GM21390 (cell line): ENCODE data around the gene PPARD.

Experiments
- ATAC-seq: cut with Tn5 transposase; IDR thresholded peaks from one replicate; pipeline ENCODE4 v1.9.1; 2021; ENCODE audit not compliant: unreplicated experiment

Gene PPARD

DNA sequence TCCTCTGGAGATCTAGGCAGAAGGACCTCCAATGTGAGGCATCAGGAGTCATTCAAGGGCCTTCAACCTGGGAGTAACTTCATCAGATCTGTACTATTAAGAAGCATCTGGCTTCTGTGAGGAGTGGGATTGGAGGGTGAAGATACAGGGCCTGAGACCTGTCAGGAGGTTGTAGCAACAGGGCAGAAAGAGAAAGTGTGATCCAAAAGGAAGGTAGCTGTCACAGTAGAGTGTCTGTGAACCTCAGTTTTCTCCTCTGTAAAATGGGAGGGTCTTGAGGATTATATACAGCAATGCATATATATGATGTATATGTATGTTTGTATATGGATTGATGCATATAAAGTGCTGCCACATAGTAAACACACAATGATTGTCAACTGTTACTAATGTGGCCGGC, 123.3 kb downstream of the PPARD start:
- ATAC-seq = no peak

DNA sequence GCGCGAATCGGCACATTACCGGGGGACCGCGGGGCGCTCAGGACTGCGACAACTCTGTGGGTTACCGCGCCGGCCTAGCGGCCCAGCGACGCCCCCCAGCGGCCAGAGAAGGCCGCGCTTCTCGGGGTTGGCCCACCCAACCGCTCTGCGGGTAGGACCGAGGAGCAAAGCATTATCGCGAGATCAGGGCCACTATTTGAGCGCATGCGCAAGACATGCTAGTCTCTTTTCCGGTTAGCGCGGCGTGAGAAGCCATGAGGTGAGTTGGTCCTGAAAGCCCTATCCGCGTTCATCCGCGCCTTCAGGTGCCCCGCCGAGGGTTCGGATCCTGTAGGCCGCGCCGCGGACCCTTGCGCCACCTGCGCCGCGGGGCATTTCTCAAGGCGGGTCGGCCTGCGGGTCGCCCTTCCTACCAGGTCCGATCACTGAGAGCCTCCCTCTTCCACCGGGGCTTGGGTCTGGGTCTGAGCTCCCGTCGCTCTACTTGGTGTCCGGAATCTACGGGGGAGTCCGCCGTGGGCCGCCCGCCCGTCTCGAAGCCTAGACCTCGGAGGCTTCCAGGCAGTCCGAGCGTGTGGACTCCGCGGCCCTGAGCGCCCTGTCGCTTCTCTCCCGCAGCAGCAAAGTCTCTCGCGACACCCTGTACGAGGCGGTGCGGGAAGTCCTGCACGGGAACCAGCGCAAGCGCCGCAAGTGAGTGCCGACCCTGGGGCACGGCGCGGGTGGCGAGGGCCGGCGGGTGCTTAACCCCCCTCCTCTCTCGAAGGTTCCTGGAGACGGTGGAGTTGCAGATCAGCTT, 126.0 kb downstream of the PPARD start, which contains the start of gene RPL10A:
Gene RPL10A (plus strand): TSS at position 221 of the 799 bp plus-strand sequence. CDS start 34 bp downstream, at position 255.
- peak; percentile 83 for ATAC-seq

DNA sequence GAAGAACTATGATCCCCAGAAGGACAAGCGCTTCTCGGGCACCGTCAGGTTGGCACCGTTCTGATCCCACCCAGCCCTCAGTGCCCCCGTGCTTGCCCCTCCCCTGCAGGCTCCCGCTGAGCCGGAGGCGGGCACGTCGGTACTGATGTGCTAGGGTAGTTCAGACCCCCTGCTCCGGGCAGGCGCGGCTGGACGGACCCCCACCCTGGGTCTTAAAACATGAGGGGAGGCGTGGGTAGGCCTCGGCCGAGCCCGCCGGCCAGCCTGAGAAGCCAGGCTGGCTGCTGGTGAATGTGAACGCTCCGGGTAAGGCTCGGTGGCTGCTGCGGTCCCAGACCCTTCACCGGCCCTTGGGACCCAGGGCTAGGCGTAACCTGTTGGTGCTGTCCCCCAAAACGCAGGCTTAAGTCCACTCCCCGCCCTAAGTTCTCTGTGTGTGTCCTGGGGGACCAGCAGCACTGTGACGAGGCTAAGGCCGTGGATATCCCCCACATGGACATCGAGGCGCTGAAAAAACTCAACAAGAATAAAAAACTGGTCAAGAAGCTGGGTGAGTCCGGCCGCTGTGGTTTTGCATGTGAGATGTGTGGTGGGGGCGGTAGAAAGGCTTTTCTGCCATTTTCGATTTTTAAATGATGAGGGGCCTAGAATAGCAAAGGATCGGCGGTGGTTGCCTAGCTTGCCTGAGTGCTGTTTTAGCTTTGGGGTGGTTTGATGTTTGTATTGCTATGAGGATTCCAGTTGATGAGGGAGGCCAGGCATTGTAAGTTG, 126.8 kb downstream of the PPARD start:
- ATAC-seq = no peak

DNA sequence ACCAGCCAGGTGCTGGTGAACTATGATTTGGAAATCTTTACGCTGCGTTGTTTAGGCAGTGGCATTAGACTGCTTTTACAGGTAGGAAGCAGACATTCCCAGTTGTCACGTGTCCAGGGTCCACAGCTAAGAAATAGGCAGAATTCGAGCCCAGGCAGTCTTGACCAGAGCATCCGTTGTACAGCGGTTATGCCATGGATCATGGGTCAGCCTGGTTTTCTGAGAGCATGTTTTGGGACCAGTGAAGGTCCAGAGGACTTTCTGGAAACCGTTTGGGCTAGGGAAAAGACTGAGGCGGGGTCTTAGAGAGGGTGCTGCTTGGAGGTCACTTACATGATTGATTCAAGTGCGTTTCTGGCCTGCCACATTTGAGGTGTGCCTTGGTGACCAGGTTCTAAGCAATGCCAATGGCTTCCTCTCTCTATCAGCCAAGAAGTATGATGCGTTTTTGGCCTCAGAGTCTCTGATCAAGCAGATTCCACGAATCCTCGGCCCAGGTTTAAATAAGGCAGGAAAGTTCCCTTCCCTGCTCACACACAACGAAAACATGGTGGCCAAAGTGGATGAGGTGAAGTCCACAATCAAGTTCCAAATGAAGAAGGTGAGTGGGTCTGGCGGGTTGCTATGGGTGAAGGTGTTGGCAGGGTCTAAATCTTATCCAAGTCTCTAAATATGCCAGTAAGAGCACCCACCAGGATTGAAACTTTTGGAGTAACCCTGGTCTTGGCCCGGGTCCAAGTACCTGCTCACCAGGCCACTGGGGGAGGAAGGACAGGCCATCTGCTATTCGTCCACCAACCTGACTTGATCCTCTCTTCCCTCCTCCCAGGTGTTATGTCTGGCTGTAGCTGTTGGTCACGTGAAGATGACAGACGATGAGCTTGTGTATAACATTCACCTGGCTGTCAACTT, 127.6 kb downstream of the PPARD start:
- no peak for ATAC-seq

DNA sequence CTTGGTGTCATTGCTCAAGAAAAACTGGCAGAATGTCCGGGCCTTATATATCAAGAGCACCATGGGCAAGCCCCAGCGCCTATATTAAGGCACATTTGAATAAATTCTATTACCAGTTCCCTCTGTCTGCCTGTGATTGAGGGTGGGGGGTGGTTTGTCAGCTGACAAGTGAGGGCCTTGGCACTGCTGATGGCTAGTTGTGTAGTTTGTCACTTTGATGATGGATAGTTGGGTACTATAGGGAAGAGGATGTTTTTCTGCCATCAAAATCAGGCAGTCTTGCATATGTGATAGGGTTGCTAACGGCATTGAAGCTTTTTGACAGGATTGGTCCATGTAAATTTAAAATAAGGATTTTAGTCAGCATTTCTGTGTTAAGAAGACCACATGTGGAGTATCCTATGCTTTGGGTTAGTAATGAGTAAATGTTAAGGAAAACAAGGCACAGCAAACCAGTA, 128.3 kb downstream of the PPARD start:
- no peak for ATAC-seq

DNA sequence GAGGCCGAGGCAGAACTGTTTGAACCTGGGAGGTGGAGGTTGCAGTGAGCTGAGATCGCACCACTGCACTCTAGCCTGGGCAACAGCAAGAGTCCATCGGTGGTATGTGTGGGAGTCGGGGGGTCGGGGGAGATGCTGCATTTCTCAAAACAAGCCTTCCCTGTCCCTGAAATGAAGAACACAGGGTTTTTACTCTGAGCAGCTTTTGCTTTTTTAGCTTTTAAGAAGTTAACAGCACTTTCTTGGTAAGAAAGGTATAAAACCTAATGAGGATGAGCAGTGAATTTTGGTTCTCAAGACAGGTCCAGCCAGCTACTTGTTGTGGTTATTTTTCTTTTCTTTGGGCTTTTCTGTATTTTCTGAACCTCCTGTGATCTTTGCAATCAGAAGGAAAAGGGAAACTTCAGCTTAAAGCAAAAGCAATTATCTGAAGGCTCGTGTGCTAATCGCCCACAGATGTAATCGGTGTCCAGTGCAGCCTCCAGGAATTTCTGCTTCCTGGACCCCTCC, 129.5 kb downstream of the PPARD start:
- no peak for ATAC-seq

- ATAC-seq = no peak
Measured at GRCh38 chr6:35473075-35473849, 130.9 kb downstream of the PPARD start.

DNA sequence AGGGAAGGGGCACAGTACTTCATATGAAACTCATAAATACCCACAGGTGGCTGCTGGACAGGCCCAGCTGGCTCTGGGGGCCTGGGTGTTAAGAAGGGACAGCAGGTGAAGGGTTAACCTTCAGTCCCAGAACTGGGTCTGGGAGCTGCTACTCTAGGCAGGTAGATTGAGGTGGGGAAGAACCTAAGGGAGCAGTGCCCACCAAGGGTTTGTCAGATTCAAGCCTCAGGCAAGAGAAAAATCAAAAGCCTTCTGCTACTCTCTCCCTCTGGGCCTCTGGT, 131.4 kb downstream of the PPARD start:
- no peak for ATAC-seq

GRCh38 chr6:35474131-35474941, 132.0 kb downstream of the PPARD start:
- no peak for ATAC-seq

GRCh38 chr6:35474942-35475570, 132.7 kb downstream of the PPARD start:
- no peak for ATAC-seq

DNA sequence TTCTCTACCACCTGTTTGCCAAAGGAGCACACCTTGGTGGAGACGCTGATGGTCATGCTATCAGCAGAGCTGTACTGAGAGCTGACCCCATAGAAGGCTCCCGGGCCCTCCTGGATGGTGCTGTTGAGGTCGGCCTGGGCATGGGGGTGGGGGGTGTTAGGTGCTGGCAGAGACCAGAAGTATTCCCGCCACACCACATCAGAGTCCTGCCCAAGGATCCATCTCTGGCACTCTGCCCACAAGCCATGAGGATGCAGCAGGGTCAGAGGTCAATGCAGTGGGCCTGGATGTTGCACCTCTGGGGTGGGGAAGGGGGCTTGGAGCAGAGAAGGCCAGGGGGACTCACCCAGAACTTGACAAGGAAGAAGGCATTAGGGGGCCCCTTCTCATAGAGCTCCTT, 133.2 kb downstream of the PPARD start:
- no peak for ATAC-seq

- no peak for ATAC-seq
Measured at GRCh38 chr6:35476004-35476403, 133.6 kb downstream of the PPARD start.

GRCh38 chr6:35477028-35477427, 134.7 kb downstream of the PPARD start:
- ATAC-seq = no peak
